H1 (cell line): ENCODE data around the gene NR2F1-AS1. TPM values are rescaled to one million over a fixed set of nuclear protein-coding genes. Genes with fewer than 3 reads are reported as not detected.

Source experiments
- CTCF ChIA-PET: fragments of 300-600 bp; sonication (Branson Sonifier 250); formaldehyde crosslinking; loops from one replicate; lab custom pipeline; 2021; ENCODE audit not compliant: partially characterized antibody; lab: Charles Lee
- POLR2A ChIA-PET: fragments of 300-600 bp; sonication (Branson Sonifier 250); formaldehyde crosslinking; loops from one replicate; lab custom pipeline; 2021; ENCODE audit warnings: inconsistent platforms; ENCODE audit not compliant: partially characterized antibody; lab: Charles Lee
- DNase-seq, 2 experiments: peaks; one replicate each; pipeline versions ENCODE4 v3.0.0 to v3.0.0-alpha.2; 2010 to 2022; ENCODE audit warnings: low spot score in 2 of 2, low read depth in 1 of 2, mixed read lengths in 1 of 2
- FAIRE-seq: peaks from 2 replicates; lab custom pipeline; 2011; peaks lifted over from hg19 to GRCh38; lab: Jason Lieb, UNC
- H2AFZ ChIP-seq: 2 replicates; pipeline ENCODE4 v1.8.1; 2012; ENCODE audit warnings: low read length, inconsistent platforms
- H2AK5ac ChIP-seq: 2 replicates; pipeline ENCODE4 v1.6.1; 2013; ENCODE audit warnings: low read depth, low read length
- H2BK120ac ChIP-seq: replicated peaks from 2 replicates; pipeline ENCODE3; 2013; ENCODE audit warnings: low read depth, low read length, inconsistent platforms
- H2BK12ac ChIP-seq: 2 replicates; pipeline ENCODE4 v1.6.1; 2013; ENCODE audit warnings: low read depth, low read length
- H2BK15ac ChIP-seq: 2 replicates; pipeline ENCODE4 v1.6.1; 2013; ENCODE audit warnings: low read length
- H2BK20ac ChIP-seq: 2 replicates; pipeline ENCODE4 v1.6.1; 2013; ENCODE audit warnings: low read length
- H2BK5ac ChIP-seq: 2 replicates; pipeline ENCODE4 v1.6.1; 2013; ENCODE audit warnings: low read depth, low read length
- H3K14ac ChIP-seq: 2 replicates; pipeline ENCODE4 v1.6.1; 2013; ENCODE audit warnings: inconsistent platforms; ENCODE audit not compliant: insufficient read length
- H3K18ac ChIP-seq: 2 replicates; pipeline ENCODE4 v1.6.1; 2013; ENCODE audit warnings: low read length; ENCODE audit errors: extremely low read depth
- H3K23ac ChIP-seq: 2 replicates; pipeline ENCODE4 v1.6.1; 2013; ENCODE audit warnings: inconsistent platforms; ENCODE audit not compliant: insufficient read length
- H3K23me2 ChIP-seq: 2 replicates; pipeline ENCODE4 v1.6.1; 2013; ENCODE audit warnings: low read depth, low read length
- H3K27ac ChIP-seq: 2 replicates; pipeline ENCODE4 v1.6.1; 2011; ENCODE audit warnings: low read depth, low read length, inconsistent platforms
- H3K27me3 ChIP-seq, 4 experiments: replicated peaks in 1 of 4; 1 replicate in 1 of 4; 2 replicates in 3 of 4; pipeline versions ENCODE4 v1.6.1 to v1.8.1; 2011 to 2013; ENCODE audit warnings: low read length in 3 of 4, mild to moderate bottlenecking in 3 of 4, inconsistent platforms in 2 of 4, mixed read lengths in 2 of 4, moderate library complexity in 1 of 4; ENCODE audit not compliant: control insufficient read depth in 3 of 4, insufficient read depth in 3 of 4; ENCODE audit errors: extremely low read depth in 1 of 4
- H3K36me3 ChIP-seq, 4 experiments: 2 replicates each; pipeline versions ENCODE4 v1.6.1 to v1.8.1; 2011 to 2013; ENCODE audit warnings: mild to moderate bottlenecking in 4 of 4, low read length in 3 of 4, moderate library complexity in 2 of 4, control low read depth in 1 of 4, inconsistent platforms in 1 of 4; ENCODE audit not compliant: insufficient read depth in 4 of 4, control insufficient read depth in 2 of 4
- H3K4ac ChIP-seq: replicated peaks from 2 replicates; pipeline ENCODE3; 2013; ENCODE audit warnings: low read length, low read depth, mixed read lengths, inconsistent platforms; ENCODE audit not compliant: insufficient read length
- H3K4me1 ChIP-seq, 4 experiments: replicated peaks in 1 of 4; 1 replicate in 1 of 4; 2 replicates in 3 of 4; pipeline versions ENCODE4 v1.6.1 to v1.8.1; 2011 to 2013; ENCODE audit warnings: low read length in 3 of 4, inconsistent platforms in 2 of 4, mixed read lengths in 1 of 4; ENCODE audit not compliant: insufficient read depth in 4 of 4, control insufficient read depth in 3 of 4
- H3K4me2 ChIP-seq, 2 experiments: 2 replicates each; pipeline versions ENCODE4 v1.6.1 to v1.8.1; 2011 to 2013; ENCODE audit warnings: low read depth in 2 of 2, low read length in 2 of 2, control low read depth in 1 of 2, inconsistent platforms in 1 of 2, mild to moderate bottlenecking in 1 of 2; ENCODE audit not compliant: insufficient read depth in 1 of 2
- H3K4me3 ChIP-seq, 4 experiments: fragments of 200-600, 300-600 bp in 1 of 4; sonication (generic), shearing (Covaris generic), sonication (Bioruptor Twin) in 1 of 4; 2 replicates each; pipeline versions ENCODE4 v1.5.1 to v1.8.1; 2011 to 2016; ENCODE audit warnings: low read length in 4 of 4, low read depth in 3 of 4, control low read depth in 2 of 4, inconsistent platforms in 2 of 4, mild to moderate bottlenecking in 2 of 4, mixed read lengths in 1 of 4, moderate library complexity in 1 of 4; ENCODE audit not compliant: insufficient read depth in 2 of 4; ENCODE audit errors: extremely low read depth in 1 of 4
- H3K56ac ChIP-seq: replicated peaks from 2 replicates; pipeline ENCODE3; 2013; ENCODE audit warnings: low read depth, mild to moderate bottlenecking, mixed read lengths, low read length, inconsistent platforms; ENCODE audit not compliant: insufficient read length
- H3K79me1 ChIP-seq: 2 replicates; pipeline ENCODE4 v1.6.1; 2013; ENCODE audit warnings: low read depth, low read length, control low read depth
- H3K79me2 ChIP-seq, 2 experiments: 2 replicates each; pipeline versions ENCODE4 v1.6.1 to v1.8.1; 2012 to 2013; ENCODE audit warnings: low read length in 2 of 2, mild to moderate bottlenecking in 2 of 2, inconsistent platforms in 1 of 2; ENCODE audit not compliant: insufficient read depth in 2 of 2, control insufficient read depth in 1 of 2
- H3K9ac ChIP-seq, 4 experiments: replicated peaks in 1 of 4; 1 replicate in 1 of 4; 2 replicates in 3 of 4; pipeline versions ENCODE4 v1.6.1 to v1.8.1; 2011 to 2013; ENCODE audit warnings: low read depth in 3 of 4, low read length in 3 of 4, control low read depth in 2 of 4, mild to moderate bottlenecking in 2 of 4, moderate library complexity in 2 of 4, inconsistent platforms in 1 of 4; ENCODE audit errors: extremely low read depth in 1 of 4
- H3K9me3 ChIP-seq, 2 experiments: 2 replicates each; pipeline versions ENCODE4 v1.6.1 to v1.8.1; 2012 to 2013; ENCODE audit warnings: mild to moderate bottlenecking in 2 of 2, moderate library complexity in 2 of 2, control low read depth in 1 of 2, inconsistent platforms in 1 of 2, low read depth in 1 of 2, low read length in 1 of 2, mixed read lengths in 1 of 2; ENCODE audit not compliant: insufficient read depth in 2 of 2
- H4K20me1 ChIP-seq, 2 experiments: replicated peaks in 1 of 2; 2 replicates each; pipeline versions ENCODE3 to v1.8.1; 2011 to 2013; ENCODE audit warnings: inconsistent platforms in 2 of 2, low read length in 2 of 2, mild to moderate bottlenecking in 1 of 2; ENCODE audit not compliant: insufficient read depth in 2 of 2, control insufficient read depth in 1 of 2
- H4K5ac ChIP-seq: 2 replicates; pipeline ENCODE4 v1.6.1; 2013; ENCODE audit warnings: low read length, low read depth, mixed read lengths, inconsistent platforms; ENCODE audit not compliant: insufficient read length
- H4K8ac ChIP-seq: 2 replicates; pipeline ENCODE4 v1.8.0; 2013; ENCODE audit warnings: mild to moderate bottlenecking, moderate library complexity, low read length, inconsistent platforms; ENCODE audit not compliant: insufficient read depth; ENCODE audit errors: extremely low read depth
- H4K91ac ChIP-seq: replicated peaks from 2 replicates; pipeline ENCODE3; 2013; ENCODE audit warnings: low read length, mixed read lengths, inconsistent platforms; ENCODE audit not compliant: insufficient read length
- CHD2 ChIP-seq: IDR thresholded peaks from 2 replicates; pipeline ENCODE4 v1.6.1; 2012; ENCODE audit warnings: low read length, improper control_type of control experiment
- GABPA ChIP-seq: IDR thresholded peaks from 2 replicates; pipeline ENCODE4 v1.6.1; 2011; ENCODE audit warnings: mild to moderate bottlenecking, low read length, moderate library complexity, borderline replicate concordance; ENCODE audit not compliant: insufficient read depth
- HDAC6 ChIP-seq: IDR thresholded peaks from one replicate; pipeline ENCODE4 v1.7.1; 2012; ENCODE audit warnings: low read depth, mild to moderate bottlenecking, inconsistent platforms, low read length, moderate library complexity
- RAD21 ChIP-seq, 2 experiments: IDR thresholded peaks in 1 of 2; conservative IDR thresholded peaks in 1 of 2; 2 replicates each; pipeline ENCODE4 v1.6.1; 2011; ENCODE audit warnings: low read depth in 2 of 2, low read length in 2 of 2, improper control_type of control experiment in 1 of 2, inconsistent platforms in 1 of 2, mild to moderate bottlenecking in 1 of 2, moderate library complexity in 1 of 2
- RBBP5 ChIP-seq: IDR thresholded peaks from 2 replicates; pipeline ENCODE4 v1.7.1; 2012; ENCODE audit warnings: low read depth, mild to moderate bottlenecking, inconsistent platforms, low read length, moderate library complexity, borderline replicate concordance
- SIX5 ChIP-seq: IDR thresholded peaks from 2 replicates; pipeline ENCODE4 v1.6.1; 2011; ENCODE audit warnings: mild to moderate bottlenecking, low read depth, low read length
- SP2 ChIP-seq: IDR thresholded peaks from 2 replicates; pipeline ENCODE4 v1.6.1; 2012; ENCODE audit warnings: mild to moderate bottlenecking, low read length, inconsistent platforms
- TAF7 ChIP-seq: optimal IDR thresholded peaks from 2 replicates; pipeline ENCODE3; 2011; ENCODE audit warnings: low read depth, mild to moderate bottlenecking, inconsistent platforms, low read length, moderate library complexity, borderline replicate concordance
- TEAD4 ChIP-seq: IDR thresholded peaks from 2 replicates; pipeline ENCODE4 v1.6.1; 2012; ENCODE audit warnings: low read depth, low read length, inconsistent platforms, mixed read lengths
- WGBS, 2 experiments: shearing (Covaris generic) in 1 of 2; methylation state at CpG; one replicate each; pipeline versions ENCODE4 v1.1.6 to v1.1.7; 2013 to 2015; ENCODE audit warnings: low lambda C conversion rate in 2 of 2, mixed read lengths in 2 of 2, inconsistent platforms in 1 of 2, low coverage in 1 of 2, missing lambda C conversion rate in 1 of 2; ENCODE audit not compliant: insufficient replicate concordance in 2 of 2, insufficient coverage in 1 of 2, insufficient read length in 1 of 2; ENCODE audit errors: extremely low coverage in 1 of 2, missing lambda C conversion rate in 1 of 2; 5-methylcytosine and 5-hydroxymethylcytosine counted together
- polyA plus RNA-seq, 7 experiments: library from polyadenylated mRNA; depleted of rRNA in 3 of 7; stranded (reverse) in 5 of 7; unstranded in 2 of 7; fragments of >200 nt in 5 of 7; fragments of 200-250 nt in 2 of 7; gene quantifications; 1 replicate in 5 of 7; 2 replicates in 1 of 7; 4 replicates in 1 of 7; pipeline versions ENCODE4 v1.2.1 to v1.2.3, GENCODE V29; 2011 to 2013; ENCODE audit warnings: missing spikeins in 2 of 7, mixed read lengths in 2 of 7
- total RNA-seq: library from RNA; stranded (reverse); fragmentation: NEBNext Ultra II Directional; extraction: Animal tissue kit (Norgen Biotek cat#: 25700); gene quantifications from 2 replicates; pipeline ENCODE4 v1.2.1, GENCODE V29; 2021
- TF ChIP-seq, protein P1 (sequence below): IDR thresholded peaks from 2 replicates; pipeline ENCODE4 v1.6.1; 2012; ENCODE audit warnings: inconsistent platforms

The NR2F1-AS1 gene
- total and polyA plus RNA-seq, 2 of the 8 experiments (the other 6 are each of a cell fraction or from before 2014, with no cell fraction given): 1.6 to 5.6 TPM

DNA sequence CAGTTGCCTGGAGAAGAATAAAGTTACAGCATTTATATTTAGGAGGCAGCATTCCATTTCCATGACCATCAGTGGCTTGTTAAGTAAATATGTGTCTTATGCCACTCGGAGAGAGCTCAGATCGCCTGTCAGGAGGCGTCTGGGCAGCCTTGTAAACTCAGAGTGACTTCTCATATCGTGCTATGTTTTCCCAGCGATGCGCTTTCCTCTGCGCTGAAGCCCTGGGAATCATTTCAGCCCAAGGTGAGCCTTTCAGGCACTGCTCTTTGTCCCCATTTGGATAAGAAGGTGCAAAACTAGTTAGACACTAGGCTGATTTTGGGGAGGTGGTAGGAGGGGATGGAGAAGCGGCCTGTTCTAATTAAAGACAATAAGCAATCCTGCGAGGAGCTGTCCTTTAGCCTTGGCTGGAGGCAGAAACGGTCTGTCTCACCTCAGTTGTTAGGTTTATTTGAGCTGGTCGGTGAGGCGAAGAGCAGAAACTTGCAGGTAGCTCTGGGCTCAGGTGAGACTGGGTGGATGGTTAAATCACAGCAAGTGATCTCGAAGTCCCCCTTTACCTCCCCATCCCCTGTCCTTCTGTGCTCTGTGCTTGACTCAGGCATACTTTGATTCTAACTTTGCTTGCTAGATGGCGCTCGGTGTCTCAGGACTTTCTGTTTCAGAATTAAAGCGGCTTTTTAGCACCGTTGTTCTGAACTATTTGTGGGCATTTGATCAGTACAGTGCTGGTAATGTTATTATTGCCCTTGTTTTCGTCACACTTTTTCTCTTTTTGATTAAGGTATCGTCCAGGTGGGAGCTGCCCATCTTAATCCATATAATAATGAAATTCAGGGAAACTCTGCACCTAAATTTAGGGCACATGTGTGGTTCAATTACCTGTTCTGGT is 26.6 kb upstream of the NR2F1-AS1 start:
- H3K4me3 ChIP-seq: peak overlapping the region in 1 of 4 experiments; percentile 37; a peak in 3 of 8 replicates
- TF ChIP-seq, protein P1, sequence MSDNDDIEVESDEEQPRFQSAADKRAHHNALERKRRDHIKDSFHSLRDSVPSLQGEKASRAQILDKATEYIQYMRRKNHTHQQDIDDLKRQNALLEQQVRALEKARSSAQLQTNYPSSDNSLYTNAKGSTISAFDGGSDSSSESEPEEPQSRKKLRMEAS: no peak
- no peak for TF ChIP-seq HDAC6
- TF ChIP-seq SP2: no peak
- 0 out of 2 replicates have a peak, but pooled peaks have one; percentile 20 for TF ChIP-seq TEAD4
- no peak for TF ChIP-seq GABPA
- TF ChIP-seq SIX5: no peak
- no peak for TF ChIP-seq CHD2
- 0 out of 2 replicates have a peak, but pooled peaks have one; percentile 54 for TF ChIP-seq RBBP5
- TF ChIP-seq RAD21 (IDR thresholded peaks at IDR 0.05 in 1 of 2, conservative IDR thresholded peaks at IDR 0.05 in 1 of 2; ENCODE audit: low read depth in 2 of 2, low read length in 2 of 2): peak; percentile 70 to 81
- TF ChIP-seq TAF7: no peak

More for the DNA sequence above, 26.6 kb upstream of the NR2F1-AS1 start:
- H2BK15ac ChIP-seq: no peak overlapping the region; the same call in 1 of the 2 replicates
- H2BK12ac ChIP-seq: no peak overlapping the region
- no peak overlapping the region for H4K91ac ChIP-seq
- H3K27me3 ChIP-seq: peaks cover 78 to 98% (median 89%) of the 10 kb centered on the region in 4 experiments
- CTCF ChIA-PET: interaction anchor here (0.6 to 3.6 kb wide), 27 partner anchors 9 to 1286 kb away, joined by 3 to 32 read pairs (median 5); partner anchors contain the start of gene NR2F1
- 5% methylated on average over 19 of the region's 19 CpGs; no CpG with 5 or more reads in 1 of the 2 experiments for WGBS, 2 experiments
- no peak overlapping the region for H2BK5ac ChIP-seq
- H3K4ac ChIP-seq: no peak overlapping the region
- FAIRE-seq (peak; percentile 98), DNase-seq (peak in 1 of 2 experiments; percentile 76)
- no peak overlapping the region for H2BK120ac ChIP-seq
- H2BK20ac ChIP-seq: no peak overlapping the region
- POLR2A ChIA-PET: interaction anchor here (1.3 kb wide), 2 partner anchors 12 to 15 kb away, joined by 3 to 4 read pairs; no protein-coding TSS in a partner anchor
- peaks cover 5 to 15% (median 11%) of the 10 kb centered on the region in 4 experiments; a peak in 6 of 7 replicates for H3K4me1 ChIP-seq
- no peaks in the 10 kb centered on the region for H3K79me2 ChIP-seq
- H4K8ac ChIP-seq: no peak overlapping the region
- H3K4me2 ChIP-seq: peak overlapping the region; percentile 54 to 63
- H3K23me2 ChIP-seq: no peaks in the 10 kb centered on the region; the same call in 1 of the 2 replicates
- H3K36me3 ChIP-seq: peaks cover 0 to 4% (median 0%) of the 10 kb centered on the region in 4 experiments; a peak in 2 of 8 replicates
- no peak overlapping the region for H2AK5ac ChIP-seq
- no peak overlapping the region for H3K14ac ChIP-seq
- no peak overlapping the region for H3K9ac ChIP-seq
- no peak overlapping the region for H3K23ac ChIP-seq
- H4K5ac ChIP-seq: no peak overlapping the region
- peaks cover 14 to 15% of the 10 kb centered on the region in 2 experiments for H4K20me1 ChIP-seq
- no peak overlapping the region for H3K27ac ChIP-seq
- H2AFZ ChIP-seq: no peak overlapping the region
- H3K9me3 ChIP-seq: no peaks in the 10 kb centered on the region
- no peak overlapping the region for H3K18ac ChIP-seq
- H3K79me1 ChIP-seq: no peaks in the 10 kb centered on the region; the same call in 1 of the 2 replicates
- H3K56ac ChIP-seq: no peak overlapping the region
